Brain microvascular endothelial cell (primary cell): ENCODE data around the gene NANOGP8.

Source experiments
- DNase-seq: peaks from one replicate; pipeline ENCODE4 v3.0.0-alpha.2; 2020
- H3K27ac ChIP-seq: fragments of 250-450 bp; sonication (Bioruptor Pico); 2 replicates; pipeline ENCODE4 v1.5.1; 2020; ENCODE audit warnings: mild to moderate bottlenecking, moderate library complexity
- H3K27me3 ChIP-seq: fragments of 250-450 bp; sonication (Bioruptor Pico); replicated peaks from 2 replicates; pipeline ENCODE4 v1.5.1; 2020; ENCODE audit warnings: mild to moderate bottlenecking
- H3K36me3 ChIP-seq: fragments of 250-450 bp; sonication (Bioruptor Pico); replicated peaks from 2 replicates; pipeline ENCODE4 v1.5.1; 2020; ENCODE audit warnings: mild to moderate bottlenecking
- H3K4me3 ChIP-seq: 2 replicates; pipeline ENCODE4 v1.5.1; 2011; ENCODE audit warnings: low read depth, mild to moderate bottlenecking, control low read depth, low read length, moderate library complexity
- CTCF ChIP-seq: IDR thresholded peaks from 2 replicates; pipeline ENCODE4 v1.5.1; 2011; ENCODE audit warnings: low read depth, mild to moderate bottlenecking, moderate library complexity, low read length, control low read depth, inconsistent platforms; ENCODE audit errors: missing control alignments
- in situ Hi-C: cut with HindIII; loops from 2 replicates; pipeline ENCODE4 v1.10.0; 2017; ENCODE audit warnings: low sequenced_read_pairs, low pct_ligation_motif_present

Gene NANOGP8

GRCh38 chr15:35104526-35105147 lies 19.5 kb upstream of the NANOGP8 start:
- in situ Hi-C loops: no loop called here
- Histone ChIP-seq H3K27me3 (no peaks in the 10 kb centered on the region), H3K4me3 (no peak overlapping the region), H3K27ac (no peak overlapping the region), H3K36me3 (no peaks in the 10 kb centered on the region)
- TF ChIP-seq CTCF: no peak
- no peak for DNase-seq

GRCh38 chr15:35102186-35102585 lies 17.1 kb upstream of the NANOGP8 start:
- Histone ChIP-seq H3K36me3 (no peaks in the 10 kb centered on the region), H3K27ac (no peak overlapping the region), H3K27me3 (no peaks in the 10 kb centered on the region), H3K4me3 (no peak overlapping the region)
- no peak for DNase-seq
- in situ Hi-C loops: no loop called here
- no peak for TF ChIP-seq CTCF

GRCh38 chr15:35101335-35101734 lies 16.2 kb upstream of the NANOGP8 start:
- no peak for TF ChIP-seq CTCF
- H3K36me3 ChIP-seq: no peaks in the 10 kb centered on the region
- in situ Hi-C loops: no loop called here

GRCh38 chr15:35098737-35099136 lies 13.6 kb upstream of the NANOGP8 start:
- in situ Hi-C loops: no loop called here
- no peaks in the 10 kb centered on the region for H3K36me3 ChIP-seq
- DNase-seq: no peak
- no peak overlapping the region for H3K27ac ChIP-seq
- TF ChIP-seq CTCF: no peak
- no peaks in the 10 kb centered on the region for H3K27me3 ChIP-seq
- no peak overlapping the region for H3K4me3 ChIP-seq

More at GRCh38 chr15:35101335-35101734, 16.2 kb upstream of the NANOGP8 start:
- DNase-seq: no peak
- Histone ChIP-seq H3K27ac (no peak overlapping the region), H3K4me3 (no peak overlapping the region), H3K27me3 (no peaks in the 10 kb centered on the region)

- no peak overlapping the region for H3K27ac ChIP-seq
- H3K27me3 ChIP-seq: no peaks in the 10 kb centered on the region
- no peak overlapping the region for H3K4me3 ChIP-seq
- DNase-seq: no peak
- TF ChIP-seq CTCF: no peak
- in situ Hi-C loops: no loop called here
- no peaks in the 10 kb centered on the region for H3K36me3 ChIP-seq
Measured at GRCh38 chr15:35095941-35096340, 10.8 kb upstream of the NANOGP8 start.

GRCh38 chr15:35092846-35093245 lies 7.8 kb upstream of the NANOGP8 start:
- in situ Hi-C loops: no loop called here
- TF ChIP-seq CTCF: no peak
- no peak overlapping the region for H3K4me3 ChIP-seq
- H3K36me3 ChIP-seq: no peaks in the 10 kb centered on the region
- H3K27me3 ChIP-seq: no peaks in the 10 kb centered on the region
- no peak for DNase-seq
- no peak overlapping the region for H3K27ac ChIP-seq
